HG03442 (cell line): ENCODE results near the gene TFR2.
A peak's percentile ranks its signal among the peaks of the same experiment; 100 is the strongest.

Experiments used
- ATAC-seq: cut with Tn5 transposase; IDR thresholded peaks from one replicate; pipeline ENCODE4 v1.9.1; 2021; ENCODE audit warnings: mild to moderate bottlenecking, moderate library complexity; ENCODE audit not compliant: unreplicated experiment

Gene TFR2

GRCh38 chr7:100588438-100588837, 52.9 kb downstream of the TFR2 start:
- no peak for ATAC-seq

DNA sequence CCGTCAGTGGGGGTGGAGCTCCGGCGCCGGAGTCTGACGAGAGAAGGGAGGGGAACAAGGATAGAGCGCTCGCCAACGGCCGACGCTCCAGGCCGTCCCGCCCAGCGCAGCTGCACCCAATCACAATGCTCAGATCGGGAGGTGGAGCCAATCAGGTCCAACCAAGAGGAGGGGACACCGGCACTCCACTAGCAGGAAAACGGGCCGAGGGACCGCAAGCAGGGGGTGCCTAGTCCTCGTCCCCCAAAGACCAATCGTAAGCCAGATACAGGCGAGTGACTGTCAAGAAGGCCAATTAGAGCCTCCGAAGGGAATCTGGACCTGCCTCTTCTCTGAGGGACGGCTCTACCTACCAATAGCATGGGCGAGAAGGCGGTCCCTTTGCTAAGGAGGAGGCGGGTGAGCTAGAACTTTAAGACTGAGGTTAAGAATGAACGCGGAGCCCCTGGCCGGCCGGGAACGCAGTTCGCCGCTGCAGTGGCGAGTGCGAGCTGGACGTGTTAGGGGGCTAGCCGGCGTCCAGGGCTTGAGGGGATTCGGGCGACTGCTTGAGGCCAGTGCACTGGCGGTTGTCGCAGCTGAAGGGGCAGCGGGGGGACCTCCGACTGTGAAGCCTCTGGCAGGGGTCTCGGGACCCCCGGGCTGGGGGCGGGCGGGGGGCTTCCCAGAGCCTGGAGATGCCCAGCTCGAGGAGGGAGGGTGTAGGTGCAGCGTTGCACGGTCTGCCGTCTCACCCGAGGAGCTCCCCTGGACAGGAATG, 54.9 kb downstream of the TFR2 start, which contains the start of gene FBXO24:
FBXO24 (plus strand) TSS at position 63 of the 760 bp plus-strand sequence; CDS start at position 361, 298 bp downstream.
- peak; percentile 83 for ATAC-seq

- ATAC-seq, result peak; percentile 20
Observed at GRCh38 chr7:100585511-100586265, 55.7 kb downstream of the TFR2 start, which contains the start of gene LRCH4. TSS of gene LRCH4 (minus strand) at chr7:100586129. CDS start at chr7:100586100, 29 bp downstream.

- ATAC-seq, result no peak
Observed at GRCh38 chr7:100584683-100585510, 56.5 kb downstream of the TFR2 start.

GRCh38 chr7:100584054-100584682, 57.2 kb downstream of the TFR2 start:
- no peak for ATAC-seq

DNA sequence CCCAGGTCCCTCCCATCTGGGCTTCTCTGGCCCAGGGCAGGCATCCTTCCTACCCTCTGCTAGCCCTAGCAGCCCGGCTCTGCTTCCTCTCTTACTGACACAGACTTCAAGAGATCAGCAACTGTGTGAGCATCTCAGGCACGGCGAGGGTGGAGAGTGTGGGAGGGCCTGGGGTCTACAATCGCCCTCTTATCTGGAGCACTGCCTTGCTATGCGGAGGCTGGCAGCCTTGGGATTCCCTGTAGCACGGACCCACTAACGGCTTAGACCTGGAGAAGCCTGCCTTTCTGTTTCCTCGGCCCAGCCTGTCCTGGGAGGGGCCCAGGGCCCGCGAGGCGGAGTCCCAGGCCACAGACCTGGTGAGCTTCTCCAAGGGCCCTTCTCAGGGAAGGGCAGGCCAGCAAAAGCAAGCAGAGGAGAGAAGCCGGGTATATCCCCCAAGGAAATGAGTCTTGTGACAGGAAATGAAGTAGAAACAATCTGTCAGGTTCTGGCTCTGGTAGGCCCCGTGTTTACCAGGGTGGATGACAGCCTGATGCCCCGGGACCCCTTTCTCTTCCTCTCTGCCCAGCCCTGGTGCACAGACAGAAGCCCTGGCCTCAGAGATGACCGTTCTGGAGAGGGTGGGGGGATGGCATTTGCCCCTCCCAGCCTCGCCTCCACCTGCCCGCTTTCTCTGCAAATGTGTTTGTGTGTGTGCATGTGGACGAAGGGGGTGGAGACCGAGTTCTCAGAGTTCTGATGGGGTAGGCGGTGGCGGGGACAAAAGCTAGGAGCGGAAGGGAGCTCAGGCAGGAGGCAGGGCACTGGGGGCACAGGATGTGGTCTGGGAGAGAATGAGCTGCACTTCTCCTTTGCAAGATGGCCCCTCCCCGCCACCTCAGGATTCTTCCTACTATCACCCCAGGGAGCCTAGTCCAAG, 58.0 kb downstream of the TFR2 start:
- ATAC-seq, result no peak

DNA sequence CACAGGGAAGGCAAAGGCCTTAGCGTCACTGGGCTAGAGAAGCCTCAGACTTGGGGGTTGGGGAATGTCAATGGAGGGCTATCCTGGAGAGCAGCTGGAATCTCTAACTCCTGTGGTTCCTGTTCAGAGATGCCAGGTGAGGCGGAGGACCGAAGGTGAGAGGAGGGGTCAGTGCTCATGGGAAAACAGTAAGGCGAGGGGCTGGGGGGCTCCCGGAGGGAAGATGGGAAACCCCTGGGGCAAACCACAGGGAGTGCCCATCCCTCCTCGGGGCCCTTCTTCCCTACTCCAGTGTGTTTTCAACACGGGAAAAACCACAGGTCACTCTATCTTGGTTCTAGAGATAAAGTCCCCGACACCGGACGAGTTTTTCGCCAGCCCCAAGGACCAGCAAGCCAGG, 58.7 kb downstream of the TFR2 start:
- no peak for ATAC-seq

- no peak for ATAC-seq
Observed at GRCh38 chr7:100582041-100582579, 59.2 kb downstream of the TFR2 start.

DNA sequence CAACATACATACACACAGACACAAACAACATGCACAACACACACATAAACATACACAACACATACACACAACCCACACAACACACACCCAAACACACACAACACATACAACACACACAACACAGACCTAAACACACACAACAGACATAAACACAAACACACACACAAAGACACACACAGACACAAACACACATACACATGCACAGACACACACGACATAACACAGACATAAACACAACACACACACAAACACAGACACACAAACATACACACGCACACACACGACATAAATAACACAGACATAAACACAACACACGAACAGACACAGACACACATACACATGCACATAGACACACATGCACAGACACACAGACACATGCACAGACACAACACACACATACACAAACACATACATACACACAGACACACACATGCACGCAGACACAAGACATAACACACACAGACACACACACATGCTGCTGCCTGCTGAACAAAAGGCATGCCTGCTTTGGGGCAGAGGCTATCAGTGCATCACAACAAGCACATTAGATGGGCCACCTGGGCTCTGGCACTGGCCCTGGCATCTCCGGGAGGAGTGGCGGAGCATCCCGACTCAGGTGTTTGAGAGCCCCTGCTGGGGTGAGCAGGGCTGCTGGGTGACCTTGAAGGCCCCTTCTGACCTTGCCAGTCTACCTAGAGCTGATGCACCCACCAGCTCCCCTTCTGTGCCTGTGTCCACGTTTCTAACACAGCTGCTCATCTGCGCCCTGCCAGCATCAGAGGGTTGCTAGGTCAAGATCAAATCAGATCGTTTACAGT, 60.7 kb downstream of the TFR2 start:
- ATAC-seq, result no peak

DNA sequence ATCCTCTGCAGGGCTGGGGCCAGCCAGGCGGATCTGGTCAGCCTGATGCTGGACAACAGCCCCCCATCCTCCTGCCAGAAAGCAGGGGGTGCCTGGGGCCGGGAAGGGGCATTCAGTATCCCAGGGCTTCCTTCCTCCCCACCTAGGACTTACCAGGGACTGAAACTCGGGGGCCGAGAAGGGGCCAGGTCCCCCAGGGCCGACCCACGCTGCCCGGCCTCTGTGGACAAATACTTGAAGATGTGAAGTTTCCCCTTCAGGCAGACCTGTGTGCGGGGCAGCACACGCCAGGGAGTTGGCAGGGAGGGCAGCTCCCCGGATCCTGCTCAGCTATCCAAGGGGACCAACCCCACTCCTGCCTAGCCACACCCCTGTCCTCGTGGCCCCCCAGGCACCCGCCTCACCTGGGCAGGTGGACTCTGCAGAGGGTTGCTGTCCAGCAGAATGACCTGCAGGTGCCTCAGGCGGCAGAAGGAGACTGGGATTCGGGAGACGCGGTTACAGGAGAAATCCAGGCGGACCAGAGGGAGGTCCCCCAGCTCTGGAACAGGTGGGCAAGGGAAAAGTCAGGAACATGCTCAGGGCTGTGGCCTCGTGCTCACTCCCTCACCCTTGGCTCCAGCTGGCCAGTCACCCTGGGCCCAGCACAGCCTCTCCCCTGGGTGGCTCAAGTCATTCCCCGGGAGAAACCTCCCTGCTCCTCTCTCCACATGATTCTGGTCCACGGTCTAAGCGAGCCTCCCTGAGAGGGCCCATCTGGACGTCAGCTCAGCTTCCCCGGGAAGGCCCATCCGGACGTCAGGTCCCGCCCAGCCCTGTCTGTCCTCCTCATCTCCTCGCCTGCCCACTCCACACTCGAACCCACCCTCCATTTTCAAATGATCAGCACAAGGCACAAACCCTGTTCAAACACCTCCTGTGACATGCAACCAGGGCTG, 62.8 kb downstream of the TFR2 start:
- ATAC-seq, result no peak

DNA sequence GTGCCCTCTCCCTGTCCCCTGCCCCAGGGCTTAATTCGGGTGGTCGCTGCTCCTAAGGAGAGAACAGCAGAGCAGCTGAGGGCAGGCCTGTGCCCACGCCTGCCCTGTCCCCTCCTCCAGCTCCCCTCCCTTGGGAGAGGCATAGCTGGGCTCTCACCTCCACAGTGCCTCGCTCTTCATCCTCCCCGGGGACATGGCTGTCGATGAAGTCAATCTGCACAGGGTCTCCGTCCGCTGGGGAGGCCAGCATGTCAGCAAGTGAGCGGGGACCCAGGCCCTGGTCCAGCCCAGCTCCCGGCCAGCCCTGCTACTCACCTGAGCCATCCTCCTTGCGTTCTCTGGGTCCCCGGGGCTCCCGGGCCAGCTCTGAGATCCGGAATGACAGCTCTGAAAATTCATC, 63.8 kb downstream of the TFR2 start:
- no peak for ATAC-seq

GRCh38 chr7:100577103-100577502, 64.2 kb downstream of the TFR2 start:
- no peak for ATAC-seq

DNA sequence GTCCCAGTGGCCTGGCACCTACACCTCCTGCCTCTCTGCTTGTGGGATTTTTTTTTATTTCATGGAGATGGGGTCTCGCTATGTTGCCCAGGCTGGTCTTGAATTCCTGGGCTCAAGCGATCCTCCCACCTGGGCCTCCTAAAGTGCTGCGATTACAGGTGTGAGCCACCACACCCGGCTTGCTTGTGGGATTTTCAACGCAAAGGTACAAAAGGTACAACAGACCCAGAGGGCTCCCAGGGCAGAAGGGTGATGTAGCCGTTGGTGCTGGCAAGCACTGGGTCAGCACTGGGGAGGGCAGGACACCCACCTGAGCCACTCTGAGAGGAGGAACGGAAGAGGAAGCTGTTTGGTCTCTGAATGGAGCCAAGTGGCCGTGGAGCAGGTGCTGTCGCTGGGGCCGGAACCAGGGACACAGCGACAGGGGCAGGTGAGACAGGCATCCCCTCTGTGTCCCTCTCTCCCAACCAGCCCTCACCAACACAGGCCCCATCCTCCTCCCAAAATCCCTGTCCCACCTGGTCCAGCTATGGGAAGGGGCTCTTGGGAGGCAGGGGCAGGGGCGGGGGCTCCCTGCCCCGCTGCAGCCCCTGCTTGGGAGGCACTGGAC, 64.9 kb downstream of the TFR2 start:
- ATAC-seq, result no peak

- no peak for ATAC-seq
Observed at GRCh38 chr7:100575746-100576383, 65.5 kb downstream of the TFR2 start.

- ATAC-seq, result no peak
Observed at GRCh38 chr7:100575206-100575631, 66.1 kb downstream of the TFR2 start.

- ATAC-seq, result no peak
Observed at GRCh38 chr7:100574362-100575205, 66.8 kb downstream of the TFR2 start.
